GM18502 (cell line): ENCODE results near the gene TDRKH.

Experiments used
- ATAC-seq: cut with Tn5 transposase; IDR thresholded peaks from one replicate; pipeline ENCODE4 v1.9.1; 2021; ENCODE audit warnings: mild to moderate bottlenecking; ENCODE audit not compliant: unreplicated experiment, poor library complexity

Gene TDRKH

GRCh38 chr1:151723726-151724370, 66.5 kb downstream of the TDRKH start:
- ATAC-seq, result no peak
